NCI-H1092 (cell line): ENCODE results near the gene CCK.

Experiments used
- DNase-seq: peaks from one replicate; lab custom pipeline; 2025; lab: John Stamatoyannopoulos, UW

Gene CCK

GRCh38 chr3:42225486-42226363 lies 40.3 kb downstream of the CCK start:
- DNase-seq = no peak

GRCh38 chr3:42224658-42225421 lies 41.1 kb downstream of the CCK start:
- DNase-seq = no peak

GRCh38 chr3:42224178-42224577 lies 41.8 kb downstream of the CCK start:
- DNase-seq = no peak

- DNase-seq = no peak
Measured at GRCh38 chr3:42222942-42223693, 42.9 kb downstream of the CCK start.

- DNase-seq = no peak
Measured at GRCh38 chr3:42220436-42221121, 45.4 kb downstream of the CCK start.

GRCh38 chr3:42216931-42217333 lies 49.1 kb downstream of the CCK start:
- DNase-seq = no peak

- DNase-seq = no peak
Measured at GRCh38 chr3:42216302-42216701, 49.7 kb downstream of the CCK start.

GRCh38 chr3:42214565-42215283 lies 51.3 kb downstream of the CCK start:
- DNase-seq = no peak

- no peak for DNase-seq
Measured at GRCh38 chr3:42214064-42214463, 51.9 kb downstream of the CCK start.

- no peak for DNase-seq
Measured at GRCh38 chr3:42213417-42213816, 52.6 kb downstream of the CCK start.

GRCh38 chr3:42210726-42211125 lies 55.3 kb downstream of the CCK start:
- no peak for DNase-seq

- DNase-seq = no peak
Measured at GRCh38 chr3:42209917-42210316, 56.1 kb downstream of the CCK start.
